Activated T-cell treated with anti-CD3 and anti-CD28 coated beads, Interleukin-2, amount 50 U/mL, for 72 hours (primary cell): ENCODE data around the gene MSTN. TPM values are rescaled to one million over a fixed set of nuclear protein-coding genes. Genes with fewer than 3 reads are reported as not detected.

Source experiments
- ATAC-seq, 2 donors: fragments of 150-1000 bp; cut with Tn5 transposase; replicated peaks in 1 of 2; 2 replicates each; pipeline ENCODE4 v1.10.0; 2021; ENCODE audit warnings: moderate library complexity in 2 of 2, mild to moderate bottlenecking in 1 of 2
- DNase-seq, 2 donors: peaks; one replicate each; pipeline ENCODE4 v3.0.0; 2021 to 2022; ENCODE audit warnings: mixed read lengths in 1 of 2
- H3K27ac Mint-ChIP-seq: one replicate; pipeline ENCODE4 v1.8.0; 2022; ENCODE audit warnings: mild to moderate bottlenecking, moderate library complexity, mixed read lengths
- H3K27me3 Mint-ChIP-seq: one replicate; pipeline ENCODE4 v1.8.0; 2022; ENCODE audit warnings: low read depth, mixed read lengths
- H3K36me3 Mint-ChIP-seq, 2 donors: one replicate each; pipeline ENCODE4 v1.8.0; 2022; ENCODE audit warnings: mixed read lengths in 2 of 2, mild to moderate bottlenecking in 1 of 2; ENCODE audit not compliant: insufficient read depth in 2 of 2
- H3K4me1 Mint-ChIP-seq: one replicate; pipeline ENCODE4 v1.8.0; 2022; ENCODE audit warnings: low read depth, mixed read lengths
- H3K4me3 Mint-ChIP-seq, 2 donors: one replicate each; pipeline ENCODE4 v1.8.0; 2022; ENCODE audit warnings: mild to moderate bottlenecking in 2 of 2, mixed read lengths in 2 of 2, moderate library complexity in 2 of 2
- H3K9me3 Mint-ChIP-seq, 2 donors: one replicate each; pipeline ENCODE4 v1.8.0; 2022; ENCODE audit warnings: mixed read lengths in 2 of 2
- total RNA-seq, 2 donors: library from RNA; stranded (reverse); gene quantifications; one replicate each; pipeline ENCODE4 v1.2.3, GENCODE V29; 2022

The MSTN gene
- total RNA-seq, 2 donors from 2014 or later: not detected

DNA sequence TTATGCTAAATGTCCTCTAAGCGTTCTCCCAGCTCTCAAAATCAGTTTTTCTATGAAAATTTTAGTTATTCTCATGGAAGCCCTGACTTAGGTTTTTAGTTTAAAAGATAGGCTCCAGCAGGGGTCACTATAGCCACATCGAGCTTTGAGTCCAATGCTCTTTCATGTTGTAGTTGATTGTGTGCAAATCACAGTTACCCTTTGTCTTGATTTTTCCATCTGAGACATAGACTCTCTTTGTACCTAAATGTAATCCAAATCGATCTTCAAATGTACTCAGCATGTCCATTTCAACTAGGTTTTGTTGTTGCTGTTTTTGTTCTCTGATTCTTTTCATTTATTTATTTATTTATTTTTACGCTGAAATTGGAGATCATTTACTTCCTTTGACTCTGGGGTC is 26.4 kb upstream of the MSTN start:
- H3K9me3 Mint-ChIP-seq: no peaks in the 10 kb centered on the region
- H3K36me3 Mint-ChIP-seq: no peaks in the 10 kb centered on the region
- H3K27ac Mint-ChIP-seq: no peak overlapping the region
- H3K4me1 Mint-ChIP-seq: no peaks in the 10 kb centered on the region
- ATAC-seq (peak; percentile 57 to 61), DNase-seq (peak; percentile 44 to 59)
- H3K27me3 Mint-ChIP-seq: no peaks in the 10 kb centered on the region
- H3K4me3 Mint-ChIP-seq: no peak overlapping the region

- ATAC-seq: no peak
- Mint-ChIP-seq H3K27me3 (peaks cover 10% of the 10 kb centered on the region), H3K36me3 (no peaks in the 10 kb centered on the region), H3K27ac (no peak overlapping the region), H3K4me1 (no peaks in the 10 kb centered on the region), H3K4me3 (no peak overlapping the region), H3K9me3 (no peaks in the 10 kb centered on the region)
- DNase-seq: no peak
Observed at GRCh38 chr2:190084704-190085103, 22.2 kb upstream of the MSTN start.

GRCh38 chr2:190082118-190082517 is 19.6 kb upstream of the MSTN start:
- Mint-ChIP-seq H3K27me3 (peaks cover 26% of the 10 kb centered on the region), H3K4me1 (peaks cover 8% of the 10 kb centered on the region), H3K4me3 (no peak overlapping the region), H3K9me3 (peaks cover 0 to 2% of the 10 kb centered on the region in 2 donors), H3K36me3 (peaks cover 0 to 1% of the 10 kb centered on the region in 2 donors), H3K27ac (no peak overlapping the region)
- ATAC-seq (no peak), DNase-seq (no peak)

GRCh38 chr2:190080527-190081049 is 18.1 kb upstream of the MSTN start:
- H3K9me3 Mint-ChIP-seq: peaks cover 0 to 2% of the 10 kb centered on the region in 2 donors
- peaks cover 8% of the 10 kb centered on the region for H3K4me1 Mint-ChIP-seq
- peaks cover 0 to 1% of the 10 kb centered on the region in 2 donors for H3K36me3 Mint-ChIP-seq
- H3K27ac Mint-ChIP-seq: no peak overlapping the region
- H3K27me3 Mint-ChIP-seq: peaks cover 26% of the 10 kb centered on the region
- no peak for ATAC-seq
- H3K4me3 Mint-ChIP-seq: no peak overlapping the region
- DNase-seq: no peak

- no peak for DNase-seq
- peaks cover 8% of the 10 kb centered on the region for H3K4me1 Mint-ChIP-seq
- H3K27me3 Mint-ChIP-seq: peaks cover 26% of the 10 kb centered on the region
- H3K27ac Mint-ChIP-seq: no peak overlapping the region
- peaks cover 0 to 2% of the 10 kb centered on the region in 2 donors for H3K9me3 Mint-ChIP-seq
- peak; percentile 60 to 70 for ATAC-seq
- H3K4me3 Mint-ChIP-seq: no peak overlapping the region
- H3K36me3 Mint-ChIP-seq: peaks cover 0 to 1% of the 10 kb centered on the region in 2 donors
Observed at GRCh38 chr2:190079160-190079559, 16.6 kb upstream of the MSTN start.

DNA sequence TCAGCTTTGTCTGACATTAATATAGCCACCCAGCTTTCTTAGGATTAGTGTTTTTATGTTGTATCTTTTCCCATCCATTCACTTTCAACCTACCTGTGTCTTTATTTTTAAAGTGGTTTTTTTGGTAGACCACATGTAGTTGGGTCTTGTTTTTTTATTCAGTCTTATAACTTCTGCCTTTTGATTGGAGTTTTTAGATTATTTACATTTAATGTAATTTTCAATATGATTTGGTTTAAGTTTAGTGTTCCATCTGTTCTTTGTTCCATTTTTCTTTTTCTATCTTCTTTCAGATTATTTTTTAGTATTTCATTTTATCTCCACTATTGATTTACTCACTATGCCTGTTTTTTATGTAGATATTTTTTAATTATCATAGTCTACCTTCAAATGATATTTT is 13.1 kb upstream of the MSTN start:
- Mint-ChIP-seq H3K4me3 (no peak overlapping the region), H3K36me3 (peaks cover 0 to 1% of the 10 kb centered on the region in 2 donors), H3K27me3 (peaks cover 16% of the 10 kb centered on the region), H3K9me3 (peaks cover 0 to 2% of the 10 kb centered on the region in 2 donors), H3K27ac (no peak overlapping the region), H3K4me1 (peaks cover 8% of the 10 kb centered on the region)
- DNase-seq (no peak), ATAC-seq (no peak)

DNA sequence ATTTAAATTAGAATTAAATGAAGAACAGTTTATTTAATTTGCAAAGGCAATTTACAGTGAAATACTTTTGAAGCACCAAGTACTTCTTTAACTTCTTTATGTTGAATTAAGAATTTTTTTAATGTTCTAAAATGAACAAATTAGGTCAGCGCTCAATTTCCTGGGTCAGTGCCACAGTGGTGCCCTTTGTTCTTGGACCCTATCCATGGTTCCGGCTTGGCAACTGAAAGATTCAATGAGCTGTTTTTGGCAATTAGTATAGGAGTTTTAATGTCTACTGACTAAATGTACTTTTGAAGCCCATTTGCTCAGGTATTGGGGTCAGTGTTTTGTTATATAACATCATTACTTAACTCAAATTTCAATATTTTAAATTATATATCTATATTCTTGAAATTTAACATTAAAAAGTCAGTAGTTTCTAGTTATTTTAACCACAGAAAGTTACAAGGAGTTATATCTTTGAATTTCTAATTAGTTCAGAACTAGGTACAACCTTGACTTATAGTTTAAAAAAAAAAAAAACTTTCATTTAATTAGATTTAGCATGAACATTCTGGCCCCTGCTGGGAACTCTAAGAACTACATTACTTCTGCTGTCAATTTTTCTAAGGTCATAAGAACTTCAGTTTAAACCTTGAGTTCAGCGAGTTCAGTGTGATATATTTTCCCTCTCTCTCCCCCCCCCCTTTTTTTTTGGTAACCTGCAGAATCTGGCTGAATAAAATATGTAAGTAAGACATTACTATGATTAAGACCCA is 7.6 kb upstream of the MSTN start:
- no peak overlapping the region for H3K27ac Mint-ChIP-seq
- no peaks in the 10 kb centered on the region for H3K27me3 Mint-ChIP-seq

DNA sequence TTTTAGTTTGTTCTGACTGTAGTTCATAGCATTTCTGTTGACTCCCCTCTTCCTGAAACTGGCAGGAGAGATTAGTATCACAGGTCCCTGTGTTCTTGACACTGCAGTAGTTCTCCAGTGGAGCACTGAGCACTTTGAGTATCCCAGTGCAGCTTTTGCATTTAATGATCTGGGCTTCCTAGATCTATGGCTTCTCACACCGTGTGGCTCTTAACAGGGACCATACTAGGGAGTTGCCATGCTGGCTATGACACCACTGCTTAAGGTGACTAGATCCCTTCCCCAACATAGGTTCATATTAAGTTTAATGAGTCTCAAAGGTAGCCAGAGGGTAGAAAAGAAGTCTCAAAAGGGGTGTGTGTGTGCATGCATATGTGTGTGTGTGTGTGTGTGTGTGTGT is 6.2 kb upstream of the MSTN start:
- ATAC-seq (peak in 1 of 2 donors; percentile 11), DNase-seq (no peak)
- Mint-ChIP-seq H3K4me1 (no peaks in the 10 kb centered on the region), H3K36me3 (no peaks in the 10 kb centered on the region), H3K9me3 (no peaks in the 10 kb centered on the region), H3K4me3 (no peak overlapping the region), H3K27me3 (no peaks in the 10 kb centered on the region), H3K27ac (no peak overlapping the region)

More for the DNA sequence above, 7.6 kb upstream of the MSTN start:
- DNase-seq (peak; percentile 15 to 33), ATAC-seq (no peak)
- no peaks in the 10 kb centered on the region for H3K36me3 Mint-ChIP-seq
- no peak overlapping the region for H3K4me3 Mint-ChIP-seq
- no peaks in the 10 kb centered on the region for H3K4me1 Mint-ChIP-seq
- no peaks in the 10 kb centered on the region for H3K9me3 Mint-ChIP-seq

GRCh38 chr2:190065839-190066238 is 3.3 kb upstream of the MSTN start:
- ATAC-seq (no peak), DNase-seq (no peak)
- Mint-ChIP-seq H3K36me3 (no peaks in the 10 kb centered on the region), H3K4me3 (no peak overlapping the region), H3K27ac (no peak overlapping the region), H3K4me1 (no peaks in the 10 kb centered on the region), H3K27me3 (no peaks in the 10 kb centered on the region), H3K9me3 (no peaks in the 10 kb centered on the region)

GRCh38 chr2:190063624-190064023 is 1.1 kb upstream of the MSTN start:
- Mint-ChIP-seq H3K36me3 (no peaks in the 10 kb centered on the region), H3K4me3 (no peak overlapping the region), H3K9me3 (no peaks in the 10 kb centered on the region), H3K27me3 (no peaks in the 10 kb centered on the region), H3K4me1 (no peaks in the 10 kb centered on the region), H3K27ac (no peak overlapping the region)
- ATAC-seq: no peak
- DNase-seq: no peak

DNA sequence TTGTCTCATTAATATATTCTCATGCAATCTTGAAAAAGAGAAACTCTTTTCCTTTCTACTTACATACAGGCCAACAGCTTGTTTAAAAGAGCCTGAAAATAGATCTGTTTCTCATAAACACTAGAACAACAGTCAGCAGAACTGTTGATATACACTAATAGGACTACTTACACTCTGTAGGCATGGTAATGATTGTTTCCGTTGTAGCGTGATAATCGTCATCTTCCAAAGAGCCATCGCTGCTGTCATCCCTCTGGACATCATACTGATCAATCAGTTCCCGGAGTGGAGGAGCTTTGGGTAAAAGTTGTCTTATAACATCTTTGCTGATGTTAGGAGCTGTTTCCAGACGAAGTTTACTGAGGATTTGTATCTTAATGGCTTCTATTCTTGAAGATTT is 476 bp downstream of the MSTN start:
- DNase-seq (no peak), ATAC-seq (no peak)
- Mint-ChIP-seq H3K9me3 (no peaks in the 10 kb centered on the region), H3K27me3 (no peaks in the 10 kb centered on the region), H3K4me3 (no peak overlapping the region), H3K36me3 (no peaks in the 10 kb centered on the region), H3K27ac (no peak overlapping the region), H3K4me1 (no peaks in the 10 kb centered on the region)

GRCh38 chr2:190060626-190061025 is 1.9 kb downstream of the MSTN start:
- no peak overlapping the region for H3K4me3 Mint-ChIP-seq
- ATAC-seq (no peak), DNase-seq (no peak)
- H3K27ac Mint-ChIP-seq: no peak overlapping the region
- H3K27me3 Mint-ChIP-seq: no peaks in the 10 kb centered on the region
- no peaks in the 10 kb centered on the region for H3K4me1 Mint-ChIP-seq
- H3K9me3 Mint-ChIP-seq: no peaks in the 10 kb centered on the region
- H3K36me3 Mint-ChIP-seq: no peaks in the 10 kb centered on the region

GRCh38 chr2:190060019-190060418 is 2.5 kb downstream of the MSTN start:
- H3K36me3 Mint-ChIP-seq: no peaks in the 10 kb centered on the region
- H3K9me3 Mint-ChIP-seq: no peaks in the 10 kb centered on the region
- no peak overlapping the region for H3K4me3 Mint-ChIP-seq
- DNase-seq (no peak), ATAC-seq (no peak)
- H3K4me1 Mint-ChIP-seq: no peaks in the 10 kb centered on the region
- H3K27me3 Mint-ChIP-seq: no peaks in the 10 kb centered on the region
- no peak overlapping the region for H3K27ac Mint-ChIP-seq

GRCh38 chr2:190053426-190053825 is 9.1 kb downstream of the MSTN start:
- Mint-ChIP-seq H3K4me3 (no peak overlapping the region), H3K27ac (no peak overlapping the region), H3K9me3 (peaks cover 0 to 1% of the 10 kb centered on the region in 2 donors), H3K4me1 (no peaks in the 10 kb centered on the region), H3K36me3 (no peaks in the 10 kb centered on the region), H3K27me3 (no peaks in the 10 kb centered on the region)
- no peak for ATAC-seq
- no peak for DNase-seq
